Fibroblast of lung (primary cell): ENCODE results near the gene CEP295NL.

ENCODE experiments used
- EZH2 ChIP-seq: IDR thresholded peaks from 2 replicates; pipeline ENCODE4 v1.5.1; 2012; ENCODE audit warnings: low read length, control low read depth, mild to moderate bottlenecking; ENCODE audit errors: missing control alignments
- TF ChIP-seq, protein P1 (sequence below), 2 donors: IDR thresholded peaks in 1 of 2; conservative IDR thresholded peaks in 1 of 2; 1 replicate in 1 of 2; 2 replicates in 1 of 2; pipeline ENCODE4 v1.5.1; 2011 to 2012; ENCODE audit warnings: low read length in 2 of 2, control low read depth in 1 of 2, inconsistent platforms in 1 of 2, low read depth in 1 of 2, mild to moderate bottlenecking in 1 of 2

DNA sequence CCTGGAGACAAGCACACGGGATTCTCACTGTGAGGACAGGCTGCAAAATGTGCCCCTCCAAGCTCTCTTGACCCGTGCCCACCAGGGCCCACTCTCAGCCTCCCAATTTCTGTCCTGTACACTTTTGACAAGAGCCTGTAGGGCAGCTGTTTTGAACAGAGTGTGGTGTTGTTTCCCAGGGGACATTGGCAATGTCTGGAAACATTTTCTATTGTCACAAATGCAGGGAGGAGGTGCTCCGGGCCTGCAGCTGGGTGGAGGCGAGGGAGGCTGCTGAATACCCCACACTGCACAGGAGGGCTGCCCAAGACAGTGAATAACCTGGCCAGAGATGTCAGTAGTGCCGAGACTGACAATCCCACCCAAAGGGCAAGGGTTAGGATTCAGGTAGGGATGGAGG lies 10.5 kb downstream of the CEP295NL start:
- TF ChIP-seq, protein P1, sequence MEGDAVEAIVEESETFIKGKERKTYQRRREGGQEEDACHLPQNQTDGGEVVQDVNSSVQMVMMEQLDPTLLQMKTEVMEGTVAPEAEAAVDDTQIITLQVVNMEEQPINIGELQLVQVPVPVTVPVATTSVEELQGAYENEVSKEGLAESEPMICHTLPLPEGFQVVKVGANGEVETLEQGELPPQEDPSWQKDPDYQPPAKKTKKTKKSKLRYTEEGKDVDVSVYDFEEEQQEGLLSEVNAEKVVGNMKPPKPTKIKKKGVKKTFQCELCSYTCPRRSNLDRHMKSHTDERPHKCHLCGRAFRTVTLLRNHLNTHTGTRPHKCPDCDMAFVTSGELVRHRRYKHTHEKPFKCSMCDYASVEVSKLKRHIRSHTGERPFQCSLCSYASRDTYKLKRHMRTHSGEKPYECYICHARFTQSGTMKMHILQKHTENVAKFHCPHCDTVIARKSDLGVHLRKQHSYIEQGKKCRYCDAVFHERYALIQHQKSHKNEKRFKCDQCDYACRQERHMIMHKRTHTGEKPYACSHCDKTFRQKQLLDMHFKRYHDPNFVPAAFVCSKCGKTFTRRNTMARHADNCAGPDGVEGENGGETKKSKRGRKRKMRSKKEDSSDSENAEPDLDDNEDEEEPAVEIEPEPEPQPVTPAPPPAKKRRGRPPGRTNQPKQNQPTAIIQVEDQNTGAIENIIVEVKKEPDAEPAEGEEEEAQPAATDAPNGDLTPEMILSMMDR (conservative IDR thresholded peaks at IDR 0.05 in 1 of 2, IDR thresholded peaks at IDR 0.05 in 1 of 2; ENCODE audit: low read depth in 1 of 2, low read length in 2 of 2), result no peak
- TF ChIP-seq EZH2, result no peak
